Stimulated activated CD4-positive, alpha-beta T cell treated with anti-CD3 and anti-CD28 coated beads, Interleukin-4, amount 100 ng/mL, for 24 hours (primary cell): ENCODE measurements around the gene SPEG.
"Not testable (repeated sequence)": the region's sequence is repeated elsewhere in the genome, so short reads cannot be mapped to it uniquely, and the experiment has no call there.

Experiments
- DNase-seq: peaks from one replicate; pipeline ENCODE4 v3.0.0-alpha.2; 2020

The SPEG gene

DNA sequence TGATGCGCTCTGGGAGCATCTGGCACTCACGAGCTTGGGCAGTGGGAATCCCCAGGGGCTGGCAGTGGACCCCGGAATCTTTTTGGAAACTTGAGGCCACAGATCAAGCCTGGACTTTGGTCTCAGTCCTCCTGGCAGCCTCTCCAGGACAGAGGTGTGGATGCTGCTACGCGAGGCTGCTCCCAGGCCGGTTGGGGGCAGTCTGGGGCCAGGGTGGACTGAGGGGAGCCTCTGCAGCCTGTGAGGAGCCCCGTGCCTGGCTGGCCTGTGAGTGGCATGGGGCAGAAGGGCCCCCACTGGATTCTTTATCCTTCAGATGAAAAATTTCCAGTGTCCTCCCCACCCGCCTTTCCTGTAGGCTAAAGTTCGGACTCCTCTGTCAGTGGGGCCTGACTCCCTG lies 29.2 kb upstream of the SPEG start:
- DNase-seq = no peak

DNA sequence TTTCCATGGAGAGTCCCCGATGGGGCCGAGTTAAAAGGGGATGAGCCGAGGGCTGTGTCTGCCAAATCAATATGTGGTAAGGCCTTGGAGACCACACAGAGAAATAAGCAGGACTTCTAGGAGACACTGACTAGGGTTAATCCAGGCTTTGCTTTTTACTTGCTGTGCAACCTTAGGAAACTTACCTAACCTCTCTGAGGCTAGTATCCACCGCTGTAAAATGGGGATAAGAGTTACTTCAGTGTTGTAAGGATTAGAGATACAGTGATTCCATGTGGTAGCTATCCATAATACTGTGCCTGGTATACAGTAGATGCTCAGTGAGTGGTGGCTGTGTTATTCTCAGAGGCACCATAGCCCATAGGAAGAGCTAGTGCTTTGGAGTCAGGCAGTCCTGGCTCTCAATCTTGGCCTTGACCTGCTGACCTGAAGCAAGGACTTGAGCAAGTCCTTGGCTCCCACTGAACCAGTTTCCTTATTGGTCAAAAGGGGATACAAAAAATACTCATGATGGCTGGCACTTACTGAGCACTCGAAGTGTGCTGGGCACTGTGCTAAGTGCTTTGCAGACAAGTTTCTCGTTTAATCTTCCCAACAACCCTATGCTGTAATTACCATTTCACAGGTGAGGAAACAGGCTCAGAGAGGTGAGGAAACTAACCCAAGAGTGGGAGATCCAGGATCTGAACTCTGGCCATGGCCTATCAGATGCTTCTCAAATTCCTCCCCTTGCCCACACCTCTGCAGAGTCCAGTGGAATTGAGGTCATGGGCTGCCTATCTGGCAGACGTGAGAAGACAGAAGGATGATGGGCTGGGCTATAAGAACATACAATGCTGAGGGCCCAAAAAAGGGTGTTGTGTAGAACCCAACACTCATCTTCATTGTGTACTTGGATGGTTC lies 28.4 kb upstream of the SPEG start:
- DNase-seq = no peak

DNA sequence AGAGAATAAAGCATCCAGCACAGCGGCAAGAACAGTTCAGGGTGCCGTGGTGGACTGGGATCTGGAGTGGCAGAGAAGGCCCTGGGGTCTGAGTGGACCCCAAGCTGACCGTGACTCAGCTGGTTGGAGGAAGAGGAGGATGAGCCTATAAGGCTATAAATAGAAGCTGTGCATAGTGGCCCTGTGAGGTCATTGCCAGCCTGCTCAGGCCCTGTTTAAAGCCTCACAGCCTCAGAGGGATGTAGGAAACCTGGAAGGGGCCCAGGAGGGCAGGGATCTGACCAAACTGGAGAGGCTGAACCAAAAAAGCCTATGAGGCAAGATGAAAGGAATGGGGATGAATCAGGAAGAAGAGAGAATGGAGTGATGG lies 27.8 kb upstream of the SPEG start:
- no peak for DNase-seq

DNA sequence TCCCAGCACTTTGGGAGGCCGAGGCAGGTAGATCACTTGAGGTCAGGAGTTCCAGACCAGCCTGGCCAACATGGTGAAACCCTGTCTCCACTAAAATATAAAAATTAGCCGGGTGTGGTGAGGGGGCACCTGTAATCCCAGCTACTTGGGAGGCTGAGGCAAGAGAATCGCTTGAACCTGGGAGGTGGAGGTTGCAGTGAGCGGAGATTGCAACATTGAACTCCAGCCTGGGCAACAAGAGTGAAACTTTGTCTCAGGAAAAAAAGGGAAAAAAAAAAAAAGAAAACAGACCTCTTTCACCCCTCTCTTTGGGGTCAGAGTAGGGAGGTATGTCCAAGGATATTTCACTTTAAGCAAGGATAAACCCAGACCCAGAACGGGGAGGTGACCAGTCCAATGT lies 27.3 kb upstream of the SPEG start:
- not testable (repeated sequence) for DNase-seq

DNA sequence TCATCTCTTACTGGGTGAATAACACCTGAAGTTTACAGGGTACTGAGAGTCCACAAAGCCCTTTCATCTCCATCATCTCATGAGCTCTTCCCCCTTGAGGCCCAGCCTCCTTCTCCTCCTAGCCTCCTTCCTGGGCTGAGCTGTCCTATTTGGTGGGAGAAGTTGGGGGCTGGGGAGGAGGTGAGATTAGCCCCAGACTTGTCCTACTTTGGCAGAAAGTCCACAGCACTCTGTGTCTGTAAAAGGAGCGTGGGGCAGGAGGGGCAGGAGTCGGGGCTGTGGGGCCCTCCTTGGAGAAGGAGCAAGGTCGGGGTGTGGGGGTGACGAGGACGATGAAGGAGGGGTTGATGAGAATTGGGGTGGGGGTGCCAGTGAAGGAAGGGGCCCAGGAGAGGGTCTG lies 26.4 kb upstream of the SPEG start:
- no peak for DNase-seq

DNA sequence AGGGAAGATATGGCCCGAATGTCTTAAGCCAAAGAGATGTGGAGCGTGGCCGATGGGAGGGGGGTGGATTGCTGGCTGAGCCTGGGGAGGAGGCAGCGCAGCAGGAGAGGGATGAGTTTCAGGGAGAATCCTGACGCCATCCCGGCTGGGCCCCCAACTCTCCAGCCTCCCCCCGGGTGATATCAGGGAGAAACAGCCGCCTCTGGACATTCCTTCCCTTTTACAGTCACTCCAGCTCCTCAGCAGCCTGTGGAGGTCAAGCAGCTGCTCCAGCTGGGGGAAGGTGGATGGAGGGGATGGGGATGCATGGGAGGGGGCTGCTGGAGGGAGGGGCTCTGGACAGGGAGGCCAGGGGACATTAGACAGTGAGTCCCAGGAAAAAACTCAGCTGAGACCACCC lies 26.0 kb upstream of the SPEG start:
- DNase-seq = no peak

DNA sequence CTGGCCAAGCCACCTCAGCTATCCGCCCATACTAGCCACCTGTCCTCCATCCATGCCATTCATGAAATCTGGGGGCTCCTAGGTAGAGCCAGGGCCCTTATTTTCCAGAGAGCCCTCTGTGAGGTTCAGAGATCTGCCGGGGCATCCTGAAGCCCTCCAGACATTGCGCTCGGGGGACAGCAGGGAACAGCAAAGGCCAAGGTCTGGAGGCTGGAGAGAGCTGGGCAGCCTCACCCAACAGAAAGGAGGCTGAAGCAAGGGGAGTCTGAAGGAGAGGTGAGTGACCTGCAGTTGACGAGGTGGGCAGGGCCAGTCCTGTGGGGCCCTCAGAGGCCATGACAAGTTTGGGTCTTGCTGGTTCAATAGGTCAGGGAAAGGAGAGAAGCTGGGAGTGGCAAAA lies 25.0 kb upstream of the SPEG start:
- no peak for DNase-seq

DNA sequence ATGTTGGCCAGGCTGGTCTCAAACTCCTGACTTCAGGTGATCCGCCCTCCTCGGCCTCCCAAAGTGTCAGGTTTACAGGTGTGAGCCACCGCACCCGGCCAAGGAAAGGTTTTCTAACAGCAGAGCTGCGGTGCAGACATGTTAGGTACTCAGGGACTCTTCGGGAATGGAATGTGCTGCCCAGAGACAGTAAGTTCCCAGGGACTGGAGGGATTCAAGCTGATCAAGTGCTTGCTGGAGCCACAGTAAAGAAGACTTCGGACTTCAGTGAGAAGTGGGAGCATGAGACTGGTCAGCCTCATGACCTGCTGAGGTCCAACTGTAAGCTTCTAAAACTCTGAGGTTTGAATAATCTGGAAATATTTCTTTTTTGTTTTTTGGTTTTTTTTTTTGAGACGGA lies 24.3 kb upstream of the SPEG start:
- DNase-seq = no peak

DNA sequence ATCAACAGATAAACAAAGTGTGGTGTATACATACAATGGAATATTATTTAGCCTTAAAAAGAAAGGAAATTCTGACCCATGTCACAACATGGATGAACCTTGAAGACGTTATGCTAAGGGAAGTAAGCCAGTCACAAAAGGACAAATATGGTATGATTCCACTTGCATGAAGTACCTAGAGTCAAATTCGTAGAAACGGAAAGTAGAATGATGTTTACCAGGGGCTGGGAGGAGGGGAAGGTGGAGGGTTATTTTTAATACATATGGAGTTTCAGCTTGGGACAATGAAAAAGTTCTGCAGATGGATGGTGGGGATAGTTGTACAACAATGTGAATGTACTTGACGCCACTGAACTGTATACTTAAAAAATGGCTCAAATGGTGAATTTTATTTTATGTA lies 19.8 kb upstream of the SPEG start:
- DNase-seq = no peak

DNA sequence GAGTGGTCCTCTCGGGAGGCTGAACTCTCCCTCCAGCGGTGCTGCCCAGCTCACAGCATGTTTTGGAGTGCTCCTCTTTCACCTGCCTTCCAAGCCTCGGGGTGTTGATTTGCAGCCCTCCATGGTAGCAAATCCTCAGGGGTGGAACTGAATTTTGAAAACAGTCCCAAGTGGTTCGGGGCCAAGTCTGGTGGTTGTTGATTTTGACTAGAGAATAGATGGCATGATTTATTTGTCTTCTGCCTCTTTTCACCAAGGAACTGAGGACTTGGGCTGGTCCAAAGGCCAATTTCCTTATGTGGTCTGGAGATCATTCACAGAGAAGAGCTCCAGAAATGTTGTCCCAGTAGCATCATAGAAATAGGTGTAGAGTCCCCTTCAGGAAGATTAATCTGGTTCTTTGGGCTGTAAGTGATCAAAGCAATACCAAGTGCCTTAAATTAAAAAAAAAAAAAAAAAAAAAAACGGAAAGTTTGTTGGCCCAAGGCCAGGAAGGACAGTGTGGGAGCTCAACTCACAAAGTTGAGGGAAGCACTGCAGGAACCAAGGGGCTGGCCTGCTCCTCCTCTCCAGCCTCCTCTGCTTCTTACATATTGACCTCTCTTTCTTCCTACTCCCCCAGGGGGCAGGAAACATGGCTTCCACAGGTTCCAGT lies 18.9 kb upstream of the SPEG start:
- DNase-seq = no peak

DNA sequence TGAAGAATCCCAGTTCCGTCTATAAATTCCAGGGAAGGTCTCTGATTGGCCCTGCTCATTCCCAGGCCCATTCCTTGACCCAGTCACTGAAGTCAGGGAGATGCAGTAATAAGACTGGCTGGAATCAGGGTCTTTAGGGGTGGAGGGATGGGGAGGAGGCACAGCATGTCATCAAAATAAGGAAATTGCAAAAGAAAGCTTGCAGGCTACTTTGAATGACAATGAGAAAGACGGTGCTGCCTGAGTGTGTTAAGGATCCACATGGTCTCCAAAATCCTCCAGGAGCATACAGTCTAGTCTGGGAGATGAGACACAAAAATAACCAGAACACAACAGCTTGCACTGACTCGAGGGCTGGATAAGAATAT lies 18.4 kb upstream of the SPEG start:
- DNase-seq = no peak

DNA sequence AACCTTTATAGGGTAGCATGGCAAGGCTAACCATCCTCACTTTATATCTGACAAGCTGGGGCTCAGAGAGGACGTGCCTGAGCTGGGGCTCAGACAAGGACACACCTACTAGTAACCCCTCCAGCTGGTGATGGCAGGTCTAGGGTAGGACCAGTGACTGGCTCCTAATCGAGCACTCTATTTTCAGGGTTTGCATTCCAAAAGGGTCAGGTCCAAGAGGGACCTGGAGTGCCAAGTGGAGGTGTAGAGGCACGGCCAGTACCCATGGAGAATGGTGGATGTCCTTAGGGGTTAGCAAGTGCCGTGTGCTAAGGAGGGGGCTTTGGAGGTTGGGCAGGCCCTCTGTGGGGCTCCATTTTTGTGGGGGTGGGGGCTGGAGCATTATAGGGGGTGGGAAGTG lies 17.7 kb upstream of the SPEG start:
- DNase-seq = no peak

DNA sequence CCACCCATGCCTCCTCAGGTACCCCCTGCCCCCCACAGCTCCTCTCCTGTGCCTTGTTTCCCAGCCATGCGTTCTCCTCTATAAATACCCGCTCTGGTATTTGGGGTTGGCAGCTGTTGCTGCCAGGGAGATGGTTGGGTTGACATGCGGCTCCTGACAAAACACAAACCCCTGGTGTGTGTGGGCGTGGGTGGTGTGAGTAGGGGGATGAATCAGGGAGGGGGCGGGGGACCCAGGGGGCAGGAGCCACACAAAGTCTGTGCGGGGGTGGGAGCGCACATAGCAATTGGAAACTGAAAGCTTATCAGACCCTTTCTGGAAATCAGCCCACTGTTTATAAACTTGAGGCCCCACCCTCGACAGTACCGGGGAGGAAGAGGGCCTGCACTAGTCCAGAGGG lies 17.3 kb upstream of the SPEG start:
- DNase-seq = no peak

DNA sequence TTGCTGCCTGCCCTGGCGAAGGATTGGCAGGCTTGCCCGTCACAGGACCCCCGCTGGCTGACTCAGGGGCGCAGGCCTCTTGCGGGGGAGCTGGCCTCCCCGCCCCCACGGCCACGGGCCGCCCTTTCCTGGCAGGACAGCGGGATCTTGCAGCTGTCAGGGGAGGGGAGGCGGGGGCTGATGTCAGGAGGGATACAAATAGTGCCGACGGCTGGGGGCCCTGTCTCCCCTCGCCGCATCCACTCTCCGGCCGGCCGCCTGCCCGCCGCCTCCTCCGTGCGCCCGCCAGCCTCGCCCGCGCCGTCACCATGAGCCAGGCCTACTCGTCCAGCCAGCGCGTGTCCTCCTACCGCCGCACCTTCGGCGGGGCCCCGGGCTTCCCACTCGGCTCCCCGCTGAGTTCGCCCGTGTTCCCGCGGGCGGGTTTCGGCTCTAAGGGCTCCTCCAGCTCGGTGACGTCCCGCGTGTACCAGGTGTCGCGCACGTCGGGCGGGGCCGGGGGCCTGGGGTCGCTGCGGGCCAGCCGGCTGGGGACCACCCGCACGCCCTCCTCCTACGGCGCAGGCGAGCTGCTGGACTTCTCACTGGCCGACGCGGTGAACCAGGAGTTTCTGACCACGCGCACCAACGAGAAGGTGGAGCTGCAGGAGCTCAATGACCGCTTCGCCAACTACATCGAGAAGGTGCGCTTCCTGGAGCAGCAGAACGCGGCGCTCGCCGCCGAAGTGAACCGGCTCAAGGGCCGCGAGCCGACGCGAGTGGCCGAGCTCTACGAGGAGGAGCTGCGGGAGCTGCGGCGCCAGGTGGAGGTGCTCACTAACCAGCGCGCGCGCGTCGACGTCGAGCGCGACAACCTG lies 16.3 kb upstream of the SPEG start, which contains the start of gene DES:
Gene DES, plus strand, starts transcription at position 223 of the 857 bp plus-strand sequence. Its CDS starts 86 bp downstream, at position 309.
- DNase-seq = no peak

DNA sequence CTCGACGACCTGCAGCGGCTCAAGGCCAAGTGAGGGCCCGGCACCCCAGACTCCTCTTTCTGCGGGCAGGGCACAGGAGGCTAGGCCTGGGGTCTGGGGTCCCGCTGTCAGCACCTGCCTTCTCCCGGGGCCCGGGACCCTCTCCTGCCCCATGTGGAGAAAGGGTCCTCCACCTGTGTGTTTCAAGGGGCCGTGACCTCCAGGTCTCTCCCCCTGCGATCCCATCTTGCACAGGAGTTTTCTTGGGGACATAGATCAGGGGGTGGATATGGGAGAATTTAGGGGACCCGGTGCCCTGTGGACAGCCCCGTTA lies 15.7 kb upstream of the SPEG start:
- no peak for DNase-seq

DNA sequence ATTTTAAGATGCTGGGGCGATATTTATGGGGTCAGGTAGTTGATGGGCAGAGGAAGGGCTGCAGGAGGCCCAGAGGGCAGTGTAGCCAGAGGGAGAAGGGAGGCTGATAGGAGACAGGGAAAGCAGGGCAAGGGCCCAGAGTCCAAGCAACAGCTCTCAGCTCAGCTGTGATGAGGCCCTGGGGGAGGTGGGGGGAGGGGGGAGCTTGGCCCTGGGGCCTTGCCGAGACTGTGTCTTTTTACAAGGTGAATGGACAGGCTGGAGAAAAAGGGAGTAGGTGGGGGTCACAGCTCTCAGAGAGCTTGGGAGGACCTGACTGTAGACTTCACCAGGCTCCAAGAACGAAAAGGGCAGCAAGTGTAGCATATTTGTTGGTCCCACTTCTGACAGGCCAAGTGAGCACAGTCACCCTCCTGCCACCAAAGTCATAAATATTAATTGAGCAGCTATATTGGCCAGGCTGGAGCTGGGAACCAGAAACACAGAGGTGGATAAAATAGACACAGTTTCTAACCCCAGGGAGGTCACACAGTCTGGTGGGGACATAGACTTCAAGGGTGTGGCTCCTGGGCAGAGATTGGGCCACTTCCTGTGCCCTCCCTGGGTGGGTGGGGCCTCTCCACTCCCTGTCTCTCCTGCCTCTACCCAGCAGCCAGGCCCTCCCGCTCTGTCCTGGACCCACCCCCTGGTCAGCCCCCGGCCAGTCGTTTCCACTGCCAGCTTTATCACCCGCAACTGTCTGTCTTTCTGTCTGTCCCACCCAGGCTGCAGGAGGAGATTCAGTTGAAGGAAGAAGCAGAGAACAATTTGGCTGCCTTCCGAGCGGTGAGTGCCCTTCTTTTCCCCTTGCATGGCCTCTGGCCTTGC lies 15.1 kb upstream of the SPEG start:
- DNase-seq = no peak

DNA sequence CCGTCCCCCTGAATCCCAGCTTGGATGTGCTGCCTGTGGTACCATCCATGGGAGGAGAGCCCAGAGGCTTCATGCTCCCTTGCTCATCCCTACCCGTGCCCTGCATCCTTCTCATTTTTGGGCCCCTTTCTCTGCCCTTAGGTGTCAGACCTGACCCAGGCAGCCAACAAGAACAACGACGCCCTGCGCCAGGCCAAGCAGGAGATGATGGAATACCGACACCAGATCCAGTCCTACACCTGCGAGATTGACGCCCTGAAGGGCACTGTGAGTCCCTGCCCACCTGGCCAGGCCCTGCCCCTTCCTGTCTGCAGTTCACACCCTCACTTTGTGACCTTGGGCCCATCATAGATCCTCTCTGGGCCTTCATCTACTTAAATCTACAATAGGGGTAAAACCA lies 14.0 kb upstream of the SPEG start:
- DNase-seq = no peak

DNA sequence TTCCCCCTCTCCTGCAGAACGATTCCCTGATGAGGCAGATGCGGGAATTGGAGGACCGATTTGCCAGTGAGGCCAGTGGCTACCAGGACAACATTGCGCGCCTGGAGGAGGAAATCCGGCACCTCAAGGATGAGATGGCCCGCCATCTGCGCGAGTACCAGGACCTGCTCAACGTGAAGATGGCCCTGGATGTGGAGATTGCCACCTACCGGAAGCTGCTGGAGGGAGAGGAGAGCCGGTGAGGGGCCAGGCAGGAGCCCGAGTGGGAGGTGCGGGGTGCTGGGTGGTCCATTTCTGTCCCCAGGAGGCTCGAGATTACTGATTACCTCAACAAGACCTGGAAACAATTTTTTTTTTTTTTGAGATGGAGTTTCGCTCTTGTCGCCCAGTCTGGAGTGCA lies 13.3 kb upstream of the SPEG start:
- no peak for DNase-seq

DNA sequence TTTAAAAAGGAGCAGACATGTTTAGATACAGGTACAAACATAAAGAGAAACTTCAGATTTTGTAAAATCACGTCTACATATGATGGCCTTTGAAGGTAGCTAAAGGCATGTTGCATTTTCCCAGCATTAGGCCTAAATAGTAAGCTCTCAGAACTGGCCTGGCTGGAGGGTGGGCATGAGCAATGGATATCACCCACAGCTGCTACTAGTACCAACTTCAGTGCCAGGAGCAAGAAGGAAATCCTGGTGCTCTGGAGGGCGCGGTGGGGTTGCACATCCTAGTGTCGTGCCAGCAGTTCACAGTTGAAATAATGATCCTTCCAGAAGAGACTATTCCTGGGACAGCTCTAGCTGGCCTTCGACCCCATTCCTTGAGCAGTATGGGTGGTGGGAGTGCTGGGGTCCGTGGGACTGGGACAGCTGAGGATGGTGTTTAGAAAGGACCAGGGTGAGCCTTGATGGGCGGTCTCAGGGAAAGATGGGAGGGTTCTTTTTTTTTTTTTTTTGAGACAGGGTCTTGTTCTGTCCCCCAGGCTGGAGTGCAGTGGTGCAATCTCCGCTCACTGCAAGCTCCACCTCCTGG lies 11.6 kb upstream of the SPEG start:
- no peak for DNase-seq

DNA sequence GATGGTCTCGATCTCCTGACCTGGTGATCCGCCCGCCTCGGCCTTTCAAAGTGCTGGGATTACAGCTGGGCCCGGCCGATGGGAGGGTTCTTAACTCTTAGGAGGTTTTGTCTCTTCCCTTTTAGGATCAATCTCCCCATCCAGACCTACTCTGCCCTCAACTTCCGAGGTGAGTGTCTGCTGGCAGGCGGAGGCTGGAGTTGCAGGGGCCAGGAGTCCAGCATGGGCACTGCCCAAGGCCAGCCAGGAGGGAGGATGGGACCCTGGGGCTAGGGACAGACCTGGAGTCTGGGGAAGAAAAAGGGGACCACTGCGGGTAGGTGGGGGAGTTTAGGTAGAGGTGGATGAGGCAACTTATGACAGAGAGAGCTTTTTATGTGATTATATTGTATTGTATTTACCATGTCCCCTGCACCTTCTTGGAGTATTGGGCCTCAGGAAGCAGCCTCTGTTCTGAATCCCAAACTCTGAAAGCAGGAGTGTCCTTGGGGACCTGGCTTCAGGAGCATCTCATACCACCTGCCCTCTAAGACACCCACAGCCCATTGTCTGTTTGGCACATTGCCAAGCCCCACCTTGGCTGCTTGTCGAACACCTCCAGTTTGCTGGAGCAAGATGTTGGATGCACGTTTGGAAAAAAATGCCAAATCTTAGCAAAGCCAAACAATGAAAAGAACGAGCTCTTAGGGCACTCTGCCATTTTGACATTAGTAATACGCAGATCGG lies 10.8 kb upstream of the SPEG start:
- DNase-seq = no peak

DNA sequence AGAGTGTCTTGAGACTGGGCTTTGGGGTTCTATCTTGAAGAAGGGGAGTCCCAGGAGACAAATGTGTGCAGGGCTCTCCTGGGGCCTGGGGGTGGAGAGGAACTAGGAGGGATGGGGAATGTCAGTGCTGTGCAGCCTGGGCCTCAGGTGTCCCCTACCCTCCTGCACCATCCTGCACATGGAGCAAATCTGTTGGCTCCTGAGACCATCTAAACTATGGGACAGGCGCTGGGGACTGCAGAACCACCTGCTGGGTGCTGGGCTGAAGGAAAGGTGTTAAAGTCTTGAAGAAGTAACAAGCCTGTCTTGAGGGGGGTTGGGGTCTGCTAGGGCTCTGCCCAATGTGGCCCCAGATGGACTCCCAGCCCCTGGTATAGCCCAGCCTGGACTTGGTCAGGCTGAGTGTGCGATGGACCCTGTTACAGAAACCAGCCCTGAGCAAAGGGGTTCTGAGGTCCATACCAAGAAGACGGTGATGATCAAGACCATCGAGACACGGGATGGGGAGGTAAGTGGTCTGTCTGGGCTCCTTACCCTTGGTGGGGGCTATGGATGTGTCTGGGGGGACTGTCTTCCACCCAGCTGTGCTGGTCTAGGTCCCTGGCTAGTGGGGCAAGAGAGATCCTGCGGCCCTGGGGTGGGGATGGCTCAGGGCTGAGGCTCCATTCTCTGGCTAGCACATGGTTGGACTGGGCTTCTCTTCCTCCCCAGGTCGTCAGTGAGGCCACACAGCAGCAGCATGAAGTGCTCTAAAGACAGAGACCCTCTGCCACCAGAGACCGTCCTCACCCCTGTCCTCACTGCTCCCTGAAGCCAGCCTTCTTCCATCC lies 9.2 kb upstream of the SPEG start:
- no peak for DNase-seq
